IMR-90 (cell line): Measurements from ENCODE around the gene PLCL2.

Experiments
- BHLHE40 ChIP-seq: fragments of 150-350 bp; IDR thresholded peaks from 2 replicates; pipeline ENCODE4 v1.6.1; 2016; ENCODE audit warnings: mild to moderate bottlenecking, low read depth, low read length
- CTCF ChIP-seq: conservative IDR thresholded peaks from 2 replicates; pipeline ENCODE4 v1.5.1; 2012; ENCODE audit warnings: mild to moderate bottlenecking, low read depth, low read length, improper control_type of control experiment
- ELK1 ChIP-seq: fragments of 150-350 bp; IDR thresholded peaks from 2 replicates; pipeline ENCODE4 v1.6.1; 2016; ENCODE audit warnings: low read depth, mild to moderate bottlenecking, low read length, moderate library complexity, borderline replicate concordance
- MAZ ChIP-seq: IDR thresholded peaks from 2 replicates; pipeline ENCODE4 v1.6.1; 2012; ENCODE audit warnings: low read depth, mild to moderate bottlenecking, low read length, improper control_type of control experiment, moderate library complexity, borderline replicate concordance
- NFE2L2 ChIP-seq: fragments of 150-350 bp; IDR thresholded peaks from 2 replicates; pipeline ENCODE4 v1.6.1; 2016; ENCODE audit warnings: low read depth, mild to moderate bottlenecking, low read length
- POLR2A ChIP-seq: IDR thresholded peaks from 2 replicates; pipeline ENCODE4 v1.6.1; 2012; ENCODE audit warnings: mild to moderate bottlenecking, low read depth, low read length
- RAD21 ChIP-seq: IDR thresholded peaks from 2 replicates; pipeline ENCODE4 v1.6.1; 2012; ENCODE audit warnings: low read length, improper control_type of control experiment
- RCOR1 ChIP-seq: IDR thresholded peaks from 2 replicates; pipeline ENCODE4 v1.6.1; 2012; ENCODE audit warnings: mild to moderate bottlenecking, low read length, improper control_type of control experiment; ENCODE audit not compliant: insufficient replicate concordance
- RFX5 ChIP-seq: IDR thresholded peaks from 2 replicates; pipeline ENCODE4 v1.8.0; 2012; ENCODE audit warnings: low read depth, mild to moderate bottlenecking, low read length, moderate library complexity
- SMC3 ChIP-seq: fragments of 150-350 bp; IDR thresholded peaks from 2 replicates; pipeline ENCODE4 v1.6.1; 2016; ENCODE audit warnings: low read depth, mild to moderate bottlenecking, antibody characterized with exemption, low read length, moderate library complexity
- USF2 ChIP-seq: fragments of 150-350 bp; IDR thresholded peaks from 2 replicates; pipeline ENCODE4 v1.6.1; 2017; ENCODE audit warnings: mild to moderate bottlenecking, antibody characterized with exemption, low read length, low read depth

- TF ChIP-seq ELK1 = no peak
- TF ChIP-seq CTCF = no peak
- no peak for TF ChIP-seq SMC3
- TF ChIP-seq RCOR1 = no peak
- no peak for TF ChIP-seq POLR2A
- no peak for TF ChIP-seq NFE2L2
- no peak for TF ChIP-seq RFX5
- no peak for TF ChIP-seq RAD21
- no peak for TF ChIP-seq MAZ
- no peak for TF ChIP-seq USF2
- no peak for TF ChIP-seq BHLHE40
Measured at GRCh38 chr3:17035966-17036365, 151.2 kb downstream of the PLCL2 start.
